ENCODE data around the gene SRSF1. TPM values are rescaled to one million over a fixed set of nuclear protein-coding genes. Genes with fewer than 3 reads are reported as not detected.
A peak's percentile ranks its signal among the peaks of the same experiment; 100 is the strongest.

SRSF1 gene
- total RNA-seq, 1 donor from 2014 or later, result 227 TPM

- TF ChIP-seq CTCF (IDR thresholded peaks at IDR 0.05; ENCODE audit: partially characterized antibody, unreplicated experiment), result no peak
- Mint-ChIP-seq H3K27ac (ENCODE audit: unreplicated experiment) (no peak overlapping the region), H3K4me3 (ENCODE audit: unreplicated experiment) (no peak overlapping the region), H3K36me3 (ENCODE audit: unreplicated experiment) (peaks cover 5% of the 10 kb centered on the region), H3K27me3 (ENCODE audit: unreplicated experiment) (peaks cover 2% of the 10 kb centered on the region), H3K4me1 (ENCODE audit: low read depth, unreplicated experiment) (peaks cover 16% of the 10 kb centered on the region), H3K9me3 (ENCODE audit: unreplicated experiment) (peaks cover 3% of the 10 kb centered on the region)
- DNase-seq, result no peak
Observed at GRCh38 chr17:58052407-58052806, 45.4 kb upstream of the SRSF1 start.

GRCh38 chr17:58051468-58051867 is 44.4 kb upstream of the SRSF1 start:
- H3K36me3 Mint-ChIP-seq (ENCODE audit: unreplicated experiment), result peaks cover 5% of the 10 kb centered on the region
- H3K27ac Mint-ChIP-seq (ENCODE audit: unreplicated experiment), result peak overlapping the region; percentile 53
- peaks cover 2% of the 10 kb centered on the region for H3K27me3 Mint-ChIP-seq (ENCODE audit: unreplicated experiment)

GRCh38 chr17:58050966-58051365 is 43.9 kb upstream of the SRSF1 start:
- H3K36me3 Mint-ChIP-seq (ENCODE audit: unreplicated experiment), result peaks cover 5% of the 10 kb centered on the region
- peaks cover 16% of the 10 kb centered on the region for H3K4me1 Mint-ChIP-seq (ENCODE audit: low read depth, unreplicated experiment)
- peaks cover 2% of the 10 kb centered on the region for H3K27me3 Mint-ChIP-seq (ENCODE audit: unreplicated experiment)
- H3K27ac Mint-ChIP-seq (ENCODE audit: unreplicated experiment), result peak overlapping the region; percentile 53
- peak overlapping the region; percentile 7 for H3K4me3 Mint-ChIP-seq (ENCODE audit: unreplicated experiment)
- TF ChIP-seq CTCF (IDR thresholded peaks at IDR 0.05; ENCODE audit: partially characterized antibody, unreplicated experiment), result no peak
- no peak for DNase-seq
- H3K9me3 Mint-ChIP-seq (ENCODE audit: unreplicated experiment), result peaks cover 3% of the 10 kb centered on the region

More at GRCh38 chr17:58051468-58051867, 44.4 kb upstream of the SRSF1 start:
- no peak for DNase-seq
- H3K9me3 Mint-ChIP-seq (ENCODE audit: unreplicated experiment), result peaks cover 3% of the 10 kb centered on the region
- peak overlapping the region; percentile 7 for H3K4me3 Mint-ChIP-seq (ENCODE audit: unreplicated experiment)
- H3K4me1 Mint-ChIP-seq (ENCODE audit: low read depth, unreplicated experiment), result peaks cover 16% of the 10 kb centered on the region
- TF ChIP-seq CTCF (IDR thresholded peaks at IDR 0.05; ENCODE audit: partially characterized antibody, unreplicated experiment), result no peak

GRCh38 chr17:58049533-58049932 is 42.5 kb upstream of the SRSF1 start:
- no peak for DNase-seq
- Mint-ChIP-seq H3K27me3 (ENCODE audit: unreplicated experiment) (peaks cover 2% of the 10 kb centered on the region), H3K4me1 (ENCODE audit: low read depth, unreplicated experiment) (peaks cover 16% of the 10 kb centered on the region), H3K36me3 (ENCODE audit: unreplicated experiment) (peaks cover 5% of the 10 kb centered on the region), H3K4me3 (ENCODE audit: unreplicated experiment) (no peak overlapping the region), H3K27ac (ENCODE audit: unreplicated experiment) (no peak overlapping the region), H3K9me3 (ENCODE audit: unreplicated experiment) (peaks cover 5% of the 10 kb centered on the region)
- TF ChIP-seq CTCF (IDR thresholded peaks at IDR 0.05; ENCODE audit: partially characterized antibody, unreplicated experiment), result no peak

- no peaks in the 10 kb centered on the region for H3K36me3 Mint-ChIP-seq (ENCODE audit: unreplicated experiment)
- DNase-seq, result no peak
- peaks cover 23% of the 10 kb centered on the region for H3K4me1 Mint-ChIP-seq (ENCODE audit: low read depth, unreplicated experiment)
- no peak overlapping the region for H3K4me3 Mint-ChIP-seq (ENCODE audit: unreplicated experiment)
- peak overlapping the region; percentile 28 for H3K27ac Mint-ChIP-seq (ENCODE audit: unreplicated experiment)
- no peak for TF ChIP-seq CTCF (IDR thresholded peaks at IDR 0.05; ENCODE audit: partially characterized antibody, unreplicated experiment)
- H3K9me3 Mint-ChIP-seq (ENCODE audit: unreplicated experiment), result peaks cover 3% of the 10 kb centered on the region
- H3K27me3 Mint-ChIP-seq (ENCODE audit: unreplicated experiment), result peaks cover 2% of the 10 kb centered on the region
Observed at GRCh38 chr17:58047376-58048150, 40.5 kb upstream of the SRSF1 start.

All from glutamatergic neuron (in vitro differentiated cells).